GM20000 (cell line): ENCODE measurements around the gene MTHFSD.

ENCODE experiments used
- DNase-seq: peaks from one replicate; pipeline ENCODE4 v3.0.0; 2012; ENCODE audit warnings: low spot score
- TF ChIP-seq, protein P1 (sequence below): IDR thresholded peaks from 2 replicates; pipeline ENCODE4 v1.5.1; 2012; ENCODE audit warnings: mild to moderate bottlenecking, control low read depth; ENCODE audit errors: extremely low read depth, missing control alignments

The MTHFSD gene

DNA sequence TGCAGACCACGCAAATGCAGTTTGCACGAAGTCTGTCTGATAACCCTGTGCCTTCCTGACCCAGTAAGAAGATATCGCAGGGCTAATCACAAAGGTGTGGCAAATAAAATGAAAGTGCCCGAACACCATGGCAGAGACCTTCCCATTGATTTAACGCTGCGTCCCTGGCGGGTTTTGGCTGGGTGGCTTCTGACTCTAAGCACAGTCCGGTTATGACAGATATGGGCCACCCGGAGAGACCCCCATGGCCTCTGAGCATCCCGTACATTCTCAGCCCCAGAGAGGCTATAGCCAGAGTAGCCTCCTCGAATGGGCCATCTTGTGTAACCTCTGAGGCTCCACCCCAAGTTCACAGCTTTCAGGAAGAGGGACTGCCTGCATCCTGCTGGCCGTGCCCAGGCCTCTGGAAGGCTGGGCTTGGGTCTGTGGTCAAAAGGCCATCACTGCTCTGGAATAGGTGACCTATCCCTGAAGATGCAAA lies 17.0 kb upstream of the MTHFSD start:
- DNase-seq, result no peak
- TF ChIP-seq, protein P1, sequence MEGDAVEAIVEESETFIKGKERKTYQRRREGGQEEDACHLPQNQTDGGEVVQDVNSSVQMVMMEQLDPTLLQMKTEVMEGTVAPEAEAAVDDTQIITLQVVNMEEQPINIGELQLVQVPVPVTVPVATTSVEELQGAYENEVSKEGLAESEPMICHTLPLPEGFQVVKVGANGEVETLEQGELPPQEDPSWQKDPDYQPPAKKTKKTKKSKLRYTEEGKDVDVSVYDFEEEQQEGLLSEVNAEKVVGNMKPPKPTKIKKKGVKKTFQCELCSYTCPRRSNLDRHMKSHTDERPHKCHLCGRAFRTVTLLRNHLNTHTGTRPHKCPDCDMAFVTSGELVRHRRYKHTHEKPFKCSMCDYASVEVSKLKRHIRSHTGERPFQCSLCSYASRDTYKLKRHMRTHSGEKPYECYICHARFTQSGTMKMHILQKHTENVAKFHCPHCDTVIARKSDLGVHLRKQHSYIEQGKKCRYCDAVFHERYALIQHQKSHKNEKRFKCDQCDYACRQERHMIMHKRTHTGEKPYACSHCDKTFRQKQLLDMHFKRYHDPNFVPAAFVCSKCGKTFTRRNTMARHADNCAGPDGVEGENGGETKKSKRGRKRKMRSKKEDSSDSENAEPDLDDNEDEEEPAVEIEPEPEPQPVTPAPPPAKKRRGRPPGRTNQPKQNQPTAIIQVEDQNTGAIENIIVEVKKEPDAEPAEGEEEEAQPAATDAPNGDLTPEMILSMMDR, result no peak

DNA sequence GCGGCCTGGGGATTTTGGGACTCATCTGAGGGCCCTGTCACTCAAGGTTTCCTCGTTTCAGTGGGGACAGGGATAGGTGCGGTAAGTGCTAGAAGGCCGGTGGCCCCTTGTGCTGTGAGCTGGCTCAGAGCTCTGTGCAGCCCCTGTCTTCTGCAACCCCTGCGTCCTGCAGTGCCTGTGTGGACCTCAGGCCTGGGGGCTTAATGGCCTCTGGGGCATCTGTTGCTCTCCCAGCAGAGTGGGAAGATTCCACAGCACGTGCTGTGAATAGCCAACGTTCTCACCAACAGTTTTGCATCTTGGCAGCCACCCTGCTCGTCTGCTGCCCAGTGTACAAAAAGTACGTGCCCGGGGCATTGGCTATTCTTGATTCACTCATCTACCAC lies 16.5 kb upstream of the MTHFSD start:
- TF ChIP-seq, protein P1, result no peak
- no peak for DNase-seq

DNA sequence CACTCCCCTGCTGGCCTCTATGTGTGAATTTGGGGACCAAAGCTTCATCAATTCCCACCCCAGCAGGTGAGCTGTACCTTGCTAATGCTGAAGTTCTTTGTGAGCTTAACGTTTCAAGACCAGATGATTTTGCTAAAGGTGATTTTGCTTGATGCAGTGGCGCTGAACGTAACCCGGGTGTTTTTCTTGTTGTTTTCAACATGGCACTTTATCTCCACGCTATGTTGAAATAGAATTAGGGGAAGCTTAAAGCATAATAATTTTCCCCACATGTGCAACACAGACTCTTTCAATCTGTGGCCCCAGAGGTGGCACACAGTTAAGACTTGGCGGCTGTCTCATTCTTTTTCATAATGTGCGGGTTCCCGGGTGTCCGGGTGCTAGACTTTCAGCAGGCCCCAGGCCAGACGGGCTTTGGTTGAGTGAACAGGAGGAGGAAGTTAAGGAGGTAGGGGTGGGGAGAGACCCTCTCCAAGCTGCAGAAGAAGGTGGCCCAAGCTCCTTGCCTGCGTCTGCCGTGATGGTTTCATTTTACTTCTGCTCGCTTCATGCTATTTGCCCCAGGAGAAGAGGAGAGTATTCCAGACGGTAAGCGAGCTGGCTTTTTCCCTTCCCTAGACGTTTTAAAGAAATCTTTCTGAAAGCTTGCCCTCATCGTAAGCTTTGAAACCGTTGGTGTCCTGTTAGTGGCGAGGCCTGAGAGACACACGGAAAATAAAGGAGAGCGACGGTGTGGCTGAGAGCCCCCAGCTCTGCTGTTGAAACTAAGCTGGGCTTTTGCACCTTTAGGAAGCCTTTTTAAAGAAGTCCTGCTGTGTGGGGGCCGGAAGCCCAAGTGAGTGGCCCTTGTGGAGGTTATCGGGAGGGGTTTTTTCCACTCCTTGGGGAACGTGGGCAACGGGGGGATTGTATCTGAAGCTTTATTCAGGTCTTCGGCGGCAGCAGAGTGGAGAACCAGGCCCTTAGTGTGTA lies 15.8 kb upstream of the MTHFSD start:
- DNase-seq, result no peak
- TF ChIP-seq, protein P1, result no peak

DNA sequence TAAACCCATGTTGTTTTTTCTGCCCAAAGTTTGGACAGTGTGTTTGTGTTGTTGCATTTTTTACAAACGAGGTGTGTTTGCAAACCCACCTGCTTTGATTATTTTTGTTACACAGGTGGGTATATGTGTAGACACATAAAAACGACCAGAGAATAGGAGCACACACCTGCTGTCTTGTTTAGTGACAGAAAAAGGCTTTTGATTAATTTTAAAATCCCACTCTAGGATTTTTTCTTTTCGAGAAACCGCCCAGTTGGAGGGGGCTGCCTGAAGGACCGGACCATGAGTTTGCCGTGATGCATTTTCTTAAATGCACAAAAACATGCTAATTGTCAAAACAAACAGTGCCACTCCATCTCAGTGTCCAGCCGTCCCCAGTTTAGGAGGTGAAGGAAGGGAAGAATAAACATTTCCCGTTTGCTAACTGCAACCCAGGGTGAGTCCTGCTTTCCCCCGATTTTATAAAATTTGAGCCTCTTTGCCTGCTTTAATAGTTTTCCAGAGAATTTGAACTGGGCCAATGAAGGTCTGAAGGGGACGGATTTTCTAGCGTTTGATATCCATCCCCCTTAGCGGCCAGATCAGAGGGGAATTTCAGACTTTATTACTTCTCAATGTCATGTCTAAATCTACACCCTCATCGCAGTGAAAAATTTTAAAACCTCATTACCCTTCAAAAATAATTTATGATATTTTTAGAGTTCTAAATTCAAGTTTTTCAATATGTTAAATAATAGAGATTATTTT lies 14.8 kb upstream of the MTHFSD start:
- TF ChIP-seq, protein P1, result no peak
- DNase-seq, result no peak

DNA sequence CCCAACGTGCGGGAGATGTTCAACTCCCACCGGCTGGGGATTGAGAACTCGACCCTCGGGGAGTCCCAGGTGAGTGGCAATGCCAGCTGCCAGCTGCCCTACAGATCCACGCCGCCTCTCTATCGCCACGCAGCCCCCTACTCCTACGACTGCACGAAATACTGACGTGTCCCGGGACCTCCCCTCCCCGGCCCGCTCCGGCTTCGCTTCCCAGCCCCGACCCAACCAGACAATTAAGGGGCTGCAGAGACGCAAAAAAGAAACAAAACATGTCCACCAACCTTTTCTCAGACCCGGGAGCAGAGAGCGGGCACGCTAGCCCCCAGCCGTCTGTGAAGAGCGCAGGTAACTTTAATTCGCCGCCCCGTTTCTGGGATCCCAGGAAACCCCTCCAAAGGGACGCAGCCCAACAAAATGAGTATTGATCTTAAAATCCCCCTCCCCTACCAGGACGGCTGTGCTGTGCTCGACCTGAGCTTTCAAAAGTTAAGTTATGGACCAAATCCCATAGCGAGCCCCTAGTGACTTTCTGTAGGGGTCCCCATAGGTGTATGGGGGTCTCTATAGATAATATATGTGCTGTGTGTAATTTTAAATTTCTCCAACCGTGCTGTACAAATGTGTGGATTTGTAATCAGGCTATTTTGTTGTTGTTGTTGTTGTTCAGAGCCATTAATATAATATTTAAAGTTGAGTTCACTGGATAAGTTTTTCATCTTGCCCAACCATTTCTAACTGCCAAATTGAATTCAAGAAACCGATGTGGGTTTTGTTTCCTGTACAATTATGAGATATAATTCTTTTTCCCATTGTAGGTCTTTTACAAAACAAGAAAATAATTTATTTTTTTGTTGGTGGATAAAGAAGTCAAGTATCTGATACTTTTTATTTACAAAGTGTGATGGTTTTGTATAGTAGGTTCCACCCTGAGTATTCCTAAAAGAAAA lies 13.9 kb upstream of the MTHFSD start:
- TF ChIP-seq, protein P1, result no peak
- no peak for DNase-seq

DNA sequence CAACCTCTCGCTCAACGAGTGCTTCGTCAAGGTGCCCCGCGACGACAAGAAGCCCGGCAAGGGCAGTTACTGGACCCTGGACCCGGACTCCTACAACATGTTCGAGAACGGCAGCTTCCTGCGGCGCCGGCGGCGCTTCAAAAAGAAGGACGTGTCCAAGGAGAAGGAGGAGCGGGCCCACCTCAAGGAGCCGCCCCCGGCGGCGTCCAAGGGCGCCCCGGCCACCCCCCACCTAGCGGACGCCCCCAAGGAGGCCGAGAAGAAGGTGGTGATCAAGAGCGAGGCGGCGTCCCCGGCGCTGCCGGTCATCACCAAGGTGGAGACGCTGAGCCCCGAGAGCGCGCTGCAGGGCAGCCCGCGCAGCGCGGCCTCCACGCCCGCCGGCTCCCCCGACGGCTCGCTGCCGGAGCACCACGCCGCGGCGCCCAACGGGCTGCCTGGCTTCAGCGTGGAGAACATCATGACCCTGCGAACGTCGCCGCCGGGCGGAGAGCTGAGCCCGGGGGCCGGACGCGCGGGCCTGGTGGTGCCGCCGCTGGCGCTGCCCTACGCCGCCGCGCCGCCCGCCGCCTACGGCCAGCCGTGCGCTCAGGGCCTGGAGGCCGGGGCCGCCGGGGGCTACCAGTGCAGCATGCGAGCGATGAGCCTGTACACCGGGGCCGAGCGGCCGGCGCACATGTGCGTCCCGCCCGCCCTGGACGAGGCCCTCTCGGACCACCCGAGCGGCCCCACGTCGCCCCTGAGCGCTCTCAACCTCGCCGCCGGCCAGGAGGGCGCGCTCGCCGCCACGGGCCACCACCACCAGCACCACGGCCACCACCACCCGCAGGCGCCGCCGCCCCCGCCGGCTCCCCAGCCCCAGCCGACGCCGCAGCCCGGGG lies 12.9 kb upstream of the MTHFSD start:
- TF ChIP-seq, protein P1, result no peak
- no peak for DNase-seq
